HG03103 (cell line): ENCODE data around the gene REV3L.

Source experiments
- ATAC-seq: cut with Tn5 transposase; IDR thresholded peaks from one replicate; pipeline ENCODE4 v1.9.1; 2021; ENCODE audit warnings: low read depth; ENCODE audit not compliant: unreplicated experiment

The REV3L gene

DNA sequence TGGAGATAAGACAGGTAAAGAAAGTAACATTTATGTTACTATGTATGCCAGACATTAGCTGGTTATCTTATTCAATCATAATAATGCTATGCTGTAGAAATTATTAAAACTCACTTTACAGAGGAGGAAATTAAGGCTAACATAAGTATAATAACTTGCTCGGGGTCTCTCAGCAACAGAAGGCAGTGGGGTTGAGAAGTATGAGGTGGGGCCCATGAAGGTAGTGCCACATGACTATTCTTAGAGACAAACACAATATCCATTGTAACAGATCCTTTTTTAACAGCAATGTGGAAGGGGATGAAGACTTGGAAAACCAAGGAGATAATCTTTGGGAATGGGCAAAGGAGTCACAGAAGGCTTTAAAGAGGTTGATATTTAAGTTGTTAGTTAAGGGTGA is 11.5 kb downstream of the REV3L start:
- ATAC-seq: no peak

DNA sequence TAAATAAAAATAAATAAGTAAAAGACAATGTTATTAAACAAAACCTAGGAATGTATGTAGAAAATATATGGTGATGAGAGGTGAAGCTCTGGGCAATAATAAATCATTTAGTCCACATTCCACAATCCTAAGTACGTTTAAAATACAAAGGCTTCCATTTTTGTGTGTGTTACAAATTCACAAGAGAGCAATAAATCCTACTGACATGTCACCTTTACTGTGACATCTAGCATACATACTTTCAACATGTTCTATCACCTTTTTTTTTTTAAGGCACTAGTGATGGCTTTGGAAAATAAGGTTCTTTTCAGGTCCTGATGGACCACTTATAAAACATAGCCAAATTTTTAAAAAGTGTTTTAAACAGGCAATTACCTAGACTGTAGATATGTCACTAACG is 12.0 kb downstream of the REV3L start:
- no peak for ATAC-seq

DNA sequence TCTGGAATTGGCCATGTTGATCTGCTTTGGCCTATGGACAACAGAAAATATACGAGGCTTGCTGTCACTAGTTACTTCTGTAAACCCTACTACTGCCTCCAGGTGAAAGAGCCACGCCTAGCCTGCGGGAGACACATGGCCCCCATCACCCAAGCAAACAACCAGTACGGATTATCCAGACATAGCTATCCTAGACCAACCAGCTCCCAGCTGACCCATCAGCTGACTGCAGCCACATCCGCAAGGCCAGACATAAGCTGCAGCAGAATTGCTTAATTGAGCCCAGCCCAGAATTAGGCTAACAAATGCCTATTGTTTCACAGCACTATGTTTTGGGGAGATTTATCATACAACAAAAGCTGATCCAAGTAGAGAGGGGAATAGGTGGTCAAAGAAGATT is 13.5 kb downstream of the REV3L start:
- ATAC-seq: no peak

DNA sequence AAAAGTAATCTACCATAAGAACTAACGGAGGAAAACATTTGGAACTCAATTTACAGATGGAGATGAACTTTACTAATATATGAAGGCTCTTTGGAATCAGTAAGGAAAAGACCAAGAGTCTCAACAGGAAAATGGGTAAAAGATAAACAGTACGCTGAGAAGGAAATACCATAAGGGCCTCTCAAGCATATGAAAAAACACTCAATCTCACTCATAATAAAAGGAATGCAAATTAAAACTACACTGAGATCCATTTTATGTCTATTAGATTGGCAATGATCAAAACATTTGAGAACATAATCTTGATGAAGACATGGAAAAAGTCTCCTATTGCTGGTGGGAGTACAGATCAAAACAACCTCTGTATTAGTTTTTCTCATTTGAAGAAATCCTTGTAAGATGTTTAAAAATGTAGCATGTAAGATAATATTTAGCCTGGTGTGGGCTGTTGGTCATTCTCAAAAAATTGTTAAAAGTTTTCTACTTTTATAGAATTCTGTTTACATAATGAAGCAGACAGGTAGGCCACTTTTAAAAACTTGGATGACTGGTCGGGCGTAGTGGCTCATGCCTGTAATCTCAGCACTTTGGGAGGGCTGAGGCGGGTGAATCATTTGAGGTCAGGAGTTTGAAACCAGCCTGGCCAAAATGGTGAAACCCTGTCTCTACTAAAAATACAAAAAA is 14.5 kb downstream of the REV3L start:
- ATAC-seq: no peak

DNA sequence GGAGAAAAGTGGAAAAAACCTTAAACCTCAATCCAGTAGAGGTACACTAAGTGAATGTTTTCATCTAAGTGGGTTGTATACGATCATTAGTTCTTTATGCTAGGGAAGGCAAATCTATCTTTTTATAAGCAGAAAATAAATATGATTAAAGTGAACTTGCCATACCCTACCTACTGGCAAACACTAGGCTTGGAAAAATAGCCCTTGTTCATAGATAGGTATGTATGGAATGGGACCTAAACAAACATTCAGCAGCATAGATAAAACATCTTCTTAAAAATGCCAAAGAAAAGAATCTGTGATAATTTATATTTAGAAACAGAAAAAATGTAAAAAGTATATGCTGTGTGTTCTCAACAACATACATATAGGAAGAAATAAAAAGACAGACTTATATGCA is 18.8 kb downstream of the REV3L start:
- ATAC-seq: no peak

DNA sequence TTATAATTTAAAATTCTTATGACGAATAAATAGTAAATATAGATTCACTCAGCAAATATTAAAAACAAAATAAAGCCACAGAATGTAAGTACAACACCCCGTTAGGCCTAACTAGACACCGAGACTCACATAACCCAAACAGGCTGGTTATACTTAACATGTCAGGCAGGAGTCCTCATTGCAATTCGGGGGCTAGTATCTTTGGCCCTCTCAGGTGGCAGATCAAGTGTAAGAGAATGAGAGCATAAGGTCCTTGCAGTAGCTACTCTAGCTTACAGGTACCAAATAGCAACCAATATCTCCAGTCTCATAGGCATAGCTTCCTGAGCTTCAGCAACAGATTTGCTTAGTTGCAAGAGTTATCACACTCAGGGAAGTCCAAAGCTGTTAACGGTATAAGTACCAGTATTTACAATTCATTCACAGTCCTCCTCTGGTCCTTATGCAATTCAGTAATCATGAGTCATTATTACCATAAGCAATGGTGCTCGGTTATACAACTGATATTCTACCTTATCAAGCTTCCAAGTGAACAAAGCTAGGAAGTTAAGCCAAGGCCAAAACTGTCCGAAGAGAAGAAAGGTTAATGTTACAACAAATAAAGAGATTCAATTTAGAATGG is 20.1 kb downstream of the REV3L start:
- no peak for ATAC-seq

DNA sequence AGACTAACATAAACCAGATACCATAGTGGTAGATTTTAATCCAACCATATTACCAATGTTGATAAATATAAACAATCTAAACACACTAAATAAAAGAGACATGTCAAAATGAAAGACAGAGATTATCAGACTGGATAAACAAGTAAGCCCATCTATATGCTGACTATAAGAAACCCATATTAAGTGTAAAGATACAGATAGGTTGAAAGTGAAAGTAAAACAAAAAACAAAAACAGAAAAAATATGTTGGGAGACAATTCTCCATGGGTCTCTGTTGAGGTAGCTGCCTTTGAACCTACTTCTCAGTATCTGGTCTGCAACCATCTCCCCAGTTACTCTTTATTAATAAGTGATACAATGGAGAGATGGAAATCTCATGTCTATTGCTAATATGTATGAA is 21.2 kb downstream of the REV3L start:
- ATAC-seq: no peak

DNA sequence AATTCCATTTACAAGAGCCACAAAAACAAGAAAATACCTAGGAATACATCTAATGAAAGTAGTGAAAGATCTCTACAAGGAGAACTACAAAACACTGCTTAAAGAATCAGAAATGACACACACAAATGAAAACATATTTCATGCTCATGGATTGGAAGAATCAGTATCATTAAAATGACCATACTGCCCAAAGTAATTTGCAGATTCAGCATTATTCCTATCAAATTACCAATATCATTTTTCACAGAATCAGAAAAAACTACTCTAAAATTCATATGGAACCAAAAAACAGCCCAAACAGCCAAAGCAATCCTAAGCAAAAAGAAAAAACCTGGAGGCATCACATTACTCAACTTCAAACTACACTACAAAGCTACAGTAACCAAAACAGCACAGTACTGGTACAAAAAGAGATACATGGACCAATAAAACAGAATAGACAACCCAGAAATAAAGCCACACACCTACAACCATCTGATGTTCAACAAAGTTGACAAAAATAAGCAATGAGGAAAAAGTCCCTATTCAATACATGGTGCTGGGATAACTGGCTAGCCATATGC is 24.3 kb downstream of the REV3L start:
- ATAC-seq: no peak

DNA sequence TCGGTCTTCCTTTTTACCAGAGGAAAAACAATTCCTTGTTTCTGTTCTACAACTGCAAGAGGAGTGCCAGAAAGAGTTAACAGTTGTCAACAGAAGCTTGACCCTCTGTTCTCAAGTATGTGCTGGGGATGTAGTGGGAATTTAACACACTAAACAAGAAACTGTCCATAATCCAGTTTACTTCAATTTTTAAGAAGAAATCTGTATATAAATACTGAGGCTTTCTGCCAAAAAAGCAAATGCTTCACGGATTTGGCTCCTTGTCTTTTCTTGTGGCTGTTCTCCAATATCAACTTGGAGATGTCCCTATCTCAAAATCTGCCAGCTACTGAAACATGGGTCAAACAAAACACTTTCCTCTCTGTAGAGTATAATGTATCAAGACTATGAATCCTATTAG is 26.8 kb downstream of the REV3L start:
- no peak for ATAC-seq

DNA sequence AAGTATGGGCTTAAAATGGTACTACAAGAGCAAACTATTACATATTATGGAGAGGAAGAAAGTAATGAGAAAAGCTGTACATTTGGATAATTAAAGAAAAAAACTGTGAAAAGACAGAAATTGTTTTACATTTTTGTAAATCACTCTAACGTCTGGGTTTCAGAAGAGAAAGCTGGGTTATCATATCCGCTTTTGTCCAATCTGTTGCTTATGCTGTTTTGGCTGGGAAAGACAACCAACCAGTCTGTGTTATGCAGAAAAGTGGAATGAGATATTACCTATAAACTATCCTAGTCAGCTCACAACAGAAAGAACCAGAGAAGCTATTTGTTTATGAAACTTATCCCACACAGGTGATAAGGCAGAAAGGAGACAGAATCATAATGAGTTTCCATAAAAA is 32.4 kb downstream of the REV3L start:
- ATAC-seq: no peak

DNA sequence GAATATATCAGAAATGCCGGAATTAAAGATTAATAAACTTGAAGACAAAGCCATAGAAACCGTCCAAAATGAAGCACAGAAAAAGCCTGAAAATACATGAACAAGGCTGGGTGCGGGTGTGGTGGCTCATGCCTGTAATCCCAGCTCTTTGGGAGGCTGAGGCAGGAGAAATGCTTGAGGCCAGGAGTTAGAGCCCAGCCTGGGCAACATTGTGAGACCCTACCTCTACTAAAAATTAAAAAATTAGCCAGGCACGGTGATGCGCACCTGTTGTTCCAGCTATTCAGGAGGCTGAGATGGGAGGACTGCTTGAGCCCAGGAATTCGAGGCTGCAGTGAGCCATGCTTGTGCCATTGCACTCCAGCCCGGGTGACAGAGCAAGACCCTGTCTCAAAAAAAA is 32.9 kb downstream of the REV3L start:
- no peak for ATAC-seq

DNA sequence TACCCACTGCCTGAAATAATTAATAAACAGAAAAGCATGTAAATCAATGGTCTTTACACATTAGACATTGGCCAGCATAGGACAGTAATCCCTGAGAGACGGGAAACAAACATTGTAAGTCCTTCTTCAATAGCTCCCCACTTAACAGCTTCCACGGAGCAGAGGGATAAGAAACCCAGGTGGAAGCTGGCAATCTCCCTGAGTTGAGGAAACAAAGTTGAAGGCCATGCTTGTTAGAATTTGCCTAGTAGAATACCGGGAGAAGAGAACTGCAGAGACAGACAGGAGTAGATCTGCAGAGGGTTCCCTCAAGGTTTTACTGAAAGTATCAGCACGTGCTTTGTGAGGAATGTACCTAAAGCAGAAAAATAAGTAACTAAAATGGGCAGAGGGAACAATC is 33.9 kb downstream of the REV3L start:
- no peak for ATAC-seq

DNA sequence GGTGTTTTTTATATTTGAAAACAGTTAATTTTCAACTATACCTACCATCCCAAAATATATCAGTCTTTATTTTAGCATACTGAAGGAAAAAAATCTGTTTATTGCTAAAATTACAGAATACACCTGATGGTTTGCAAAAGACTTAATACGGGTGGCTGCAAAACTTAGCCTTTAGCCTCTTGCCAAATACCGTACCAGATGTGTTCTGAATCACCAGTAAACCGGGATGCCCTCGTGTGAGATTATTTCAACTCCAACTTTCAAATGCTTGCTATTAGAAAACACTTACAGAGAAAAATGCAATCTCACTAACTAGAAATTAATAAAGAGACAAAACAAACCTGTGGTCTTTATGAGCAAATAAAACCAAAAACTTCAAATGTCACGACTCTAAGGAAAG is 36.0 kb downstream of the REV3L start:
- no peak for ATAC-seq

DNA sequence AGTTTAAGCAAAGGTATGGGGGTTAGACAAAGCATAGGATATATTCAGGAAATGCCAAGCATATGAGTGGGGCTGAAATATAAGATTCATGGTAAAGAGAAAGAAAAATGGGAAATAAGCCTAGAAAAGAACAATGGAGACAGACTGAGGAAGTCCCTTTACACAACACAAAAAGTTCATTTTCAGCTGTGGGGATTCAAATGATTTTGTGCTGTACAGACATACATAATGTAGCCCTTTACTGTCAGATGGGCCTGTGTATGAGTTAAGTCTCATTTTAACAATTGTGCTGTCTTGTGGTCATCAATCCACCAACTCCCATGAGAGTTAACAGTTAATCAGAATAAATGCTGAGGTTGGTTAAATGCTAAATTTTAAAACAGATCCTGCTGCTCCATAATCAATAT is 37.2 kb downstream of the REV3L start:
- no peak for ATAC-seq

DNA sequence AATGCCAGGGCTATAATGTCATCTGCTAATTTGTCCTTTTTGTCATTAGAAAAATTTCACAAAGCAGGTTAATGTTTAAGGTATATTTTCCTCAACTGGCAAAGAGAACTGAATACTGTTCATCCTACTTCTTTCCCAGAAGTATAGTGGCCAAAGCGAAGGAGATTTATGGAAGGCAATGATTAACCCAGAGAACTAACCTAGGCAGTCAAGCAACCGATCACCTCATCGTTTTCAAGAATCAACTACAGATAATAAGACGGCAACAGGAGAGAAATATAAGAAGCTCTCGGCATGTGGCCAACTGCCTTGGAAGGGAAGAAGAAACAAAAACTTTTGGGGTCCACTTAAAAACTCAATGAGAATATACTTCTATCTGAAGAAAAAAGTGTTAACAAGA is 38.2 kb downstream of the REV3L start:
- ATAC-seq: no peak

DNA sequence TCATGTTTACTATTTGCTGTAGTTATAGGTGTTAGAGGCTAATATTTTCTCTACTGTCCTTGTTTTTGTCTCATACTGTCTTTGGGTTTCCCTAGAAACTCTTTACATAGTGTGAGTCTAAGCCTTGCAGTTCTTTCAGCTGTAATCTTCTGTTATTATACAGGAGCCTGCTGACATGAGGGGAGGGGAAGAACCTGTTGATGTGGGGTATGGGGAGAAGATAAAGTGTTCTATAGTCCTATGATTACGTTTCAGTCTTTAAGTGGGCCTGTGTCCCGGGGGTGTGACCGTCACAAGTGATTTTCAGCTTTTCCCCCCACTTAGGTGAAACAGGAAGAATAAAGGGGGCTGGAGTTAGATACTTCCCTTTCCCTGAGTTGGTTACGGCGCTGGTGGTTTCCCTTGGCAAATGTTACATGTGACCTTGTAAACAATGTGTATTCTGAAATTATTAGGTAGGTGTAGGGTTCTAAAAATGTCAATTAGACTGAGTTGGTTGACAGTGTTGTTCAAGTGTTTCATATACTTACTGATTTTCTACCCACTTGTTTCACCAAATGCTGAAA is 41.3 kb downstream of the REV3L start:
- no peak for ATAC-seq

DNA sequence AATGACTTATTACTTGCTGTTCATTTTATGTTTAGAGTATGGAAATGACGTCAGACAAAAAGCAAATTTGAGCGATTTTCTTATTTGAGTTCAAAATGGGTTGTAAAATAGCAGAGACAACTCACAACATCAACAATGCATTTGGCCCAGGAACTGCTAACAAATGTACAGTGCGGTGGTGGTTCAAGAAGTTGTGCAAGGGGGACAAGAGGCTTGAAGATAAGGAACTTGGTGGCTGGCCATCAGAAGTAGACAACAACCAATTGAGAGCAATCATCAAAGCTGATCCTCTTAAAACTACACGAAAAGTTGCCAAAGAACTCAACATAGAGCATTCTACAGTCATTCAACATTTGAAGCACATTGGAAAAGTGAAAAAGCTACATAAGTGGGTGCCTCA is 43.8 kb downstream of the REV3L start:
- ATAC-seq: no peak

DNA sequence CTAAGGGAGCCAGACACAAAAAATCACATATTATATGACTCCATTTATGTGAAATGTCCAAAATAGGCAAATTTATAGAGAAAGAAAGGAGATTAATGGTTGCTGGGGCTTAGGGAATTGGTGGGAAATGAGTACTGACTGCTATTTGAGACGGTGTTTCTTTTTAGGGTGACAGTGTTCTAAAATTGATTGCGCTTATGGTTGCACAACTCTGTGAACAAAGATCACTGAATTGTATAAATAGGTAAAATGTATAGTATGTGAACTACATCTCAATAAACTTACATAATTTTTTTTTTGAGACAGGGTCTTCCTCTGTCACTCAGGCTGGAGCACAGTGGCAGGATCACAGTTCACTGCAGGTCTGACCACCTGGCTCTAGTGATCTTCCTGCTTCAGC is 45.4 kb downstream of the REV3L start:
- no peak for ATAC-seq

DNA sequence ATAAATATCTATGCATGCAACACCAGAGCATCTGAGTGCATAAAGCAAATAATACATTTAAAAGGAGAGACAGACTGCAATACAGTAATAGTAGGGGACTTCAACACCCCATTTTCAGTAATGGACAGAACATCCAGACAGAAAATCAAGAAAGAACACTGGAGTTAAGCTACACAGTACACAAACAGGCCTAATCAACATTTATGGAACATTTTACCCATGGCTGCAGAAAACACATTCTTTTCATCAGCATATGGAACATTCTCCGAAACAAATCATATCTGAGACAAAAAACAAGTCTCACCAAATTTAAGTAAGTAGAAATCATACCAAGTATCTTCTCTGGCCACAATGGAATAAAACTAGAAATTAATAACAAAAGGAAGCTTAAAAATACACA is 50.5 kb downstream of the REV3L start:
- ATAC-seq: no peak

DNA sequence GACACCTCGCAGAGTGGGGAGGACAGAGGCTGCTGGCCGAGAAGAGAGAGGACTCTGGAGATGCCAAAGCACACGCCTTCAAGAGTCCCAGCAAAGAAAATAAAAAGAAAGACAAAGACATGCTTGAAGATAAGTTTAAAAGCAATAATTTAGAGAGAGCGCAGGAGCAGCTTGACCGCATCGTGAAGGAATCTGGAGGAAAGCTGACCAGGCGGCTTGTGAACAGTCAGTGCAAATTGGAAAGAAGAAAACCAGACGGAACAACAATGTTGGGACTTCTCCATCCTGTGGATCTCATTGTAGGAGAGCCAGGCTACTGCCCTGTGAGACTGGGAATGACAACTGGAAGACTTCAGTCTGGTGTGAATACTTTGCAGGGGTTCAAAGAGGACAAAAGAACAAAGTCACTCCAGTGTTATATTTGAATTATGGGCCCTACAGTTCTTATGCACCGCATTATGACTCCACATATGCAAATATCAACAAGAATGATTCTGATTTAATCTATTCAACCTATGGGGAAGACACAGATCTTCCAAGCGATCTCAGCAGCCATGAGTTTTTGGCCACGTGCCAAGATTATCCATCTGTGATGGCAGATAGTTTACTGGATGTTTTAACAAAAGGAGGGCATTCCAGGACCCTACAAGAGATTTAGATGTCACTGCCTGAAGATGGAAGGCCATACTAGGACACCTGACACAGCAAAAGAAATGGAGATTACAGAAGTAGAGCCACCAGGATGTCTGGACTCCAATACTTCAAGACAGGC is 52.2 kb downstream of the REV3L start:
- ATAC-seq: no peak

DNA sequence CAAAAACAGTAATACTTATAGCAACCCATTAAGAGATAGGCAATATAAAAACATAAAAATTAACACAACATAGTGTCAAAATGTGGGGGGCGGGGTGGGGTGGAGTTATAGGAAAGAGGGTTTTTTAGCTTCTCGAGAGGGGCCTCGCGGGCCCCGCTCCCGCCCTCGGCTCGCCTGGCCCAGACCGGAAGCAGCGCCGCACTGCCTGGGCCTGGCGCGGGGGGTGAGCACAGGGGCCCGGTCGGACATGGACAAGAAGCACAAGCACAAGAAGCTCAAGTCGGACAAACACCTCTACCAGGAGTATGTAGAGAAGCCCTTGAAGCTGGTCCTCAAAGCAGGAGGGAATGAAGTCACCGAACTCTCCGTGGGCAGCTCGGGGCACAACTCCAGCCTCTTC is 53.4 kb downstream of the REV3L start:
- ATAC-seq: no peak
